ENCODE results near the gene KCNQ1. TPM values are rescaled to one million over a fixed set of nuclear protein-coding genes. Genes with fewer than 3 reads are reported as not detected.

Gene KCNQ1
- total RNA-seq, 6 donors from 2014 or later = 18.0 to 45.4 (median 32.7) TPM

- no peak for TF ChIP-seq CTCF (IDR thresholded peaks at IDR 0.05)
- peak; percentile 39 to 70 for TF ChIP-seq POLR2AphosphoS5 (IDR thresholded peaks at IDR 0.05)
- TF ChIP-seq POLR2A (IDR thresholded peaks at IDR 0.05) = peak in 1 of 4 donors; percentile 39
- peak in 1 of 4 donors; percentile 26 for TF ChIP-seq EP300 (IDR thresholded peaks at IDR 0.05)
- DNase-seq = peak; percentile 81 to 88
Measured at GRCh38 chr11:2825889-2826678, 381.3 kb downstream of the KCNQ1 start.

GRCh38 chr11:2826679-2827056 is 381.9 kb downstream of the KCNQ1 start:
- DNase-seq (no peak), ATAC-seq (ENCODE audit: low FRiP score in 2 of 2) (peak; percentile 14 to 47)
- Histone ChIP-seq H3K27me3 (no peaks in the 10 kb centered on the region), H3K4me1 (peaks cover 28 to 54% (median 51%) of the 10 kb centered on the region in 4 donors), H3K9me3 (no peaks in the 10 kb centered on the region), H3K27ac (peak overlapping the region; percentile 76 to 85 (median 84)), H3K36me3 (no peaks in the 10 kb centered on the region), H3K4me3 (no peak overlapping the region)
- no peak for TF ChIP-seq EP300 (IDR thresholded peaks at IDR 0.05)
- TF ChIP-seq POLR2A (IDR thresholded peaks at IDR 0.05) = peak in 1 of 4 donors; percentile 16
- TF ChIP-seq POLR2AphosphoS5 (IDR thresholded peaks at IDR 0.05) = no peak
- TF ChIP-seq CTCF (IDR thresholded peaks at IDR 0.05) = no peak
- WGBS, 2 donors = 39 to 64% methylated on average over 2 to 4 of the region's 4 CpGs

More at GRCh38 chr11:2825889-2826678, 381.3 kb downstream of the KCNQ1 start:
- WGBS, 2 donors = 16 to 21% methylated on average over 15 to 29 of the region's 29 CpGs
- H3K27me3 ChIP-seq = no peaks in the 10 kb centered on the region
- ATAC-seq (ENCODE audit: low FRiP score in 2 of 2) = peak; percentile 88 to 90
- no peaks in the 10 kb centered on the region for H3K9me3 ChIP-seq
- peaks cover 28 to 54% (median 50%) of the 10 kb centered on the region in 4 donors for H3K4me1 ChIP-seq
- peak overlapping the region; percentile 76 to 85 (median 84) for H3K27ac ChIP-seq
- peak overlapping the region in 1 of 4 donors; percentile 1 for H3K4me3 ChIP-seq
- H3K36me3 ChIP-seq = no peaks in the 10 kb centered on the region

- Histone ChIP-seq H3K36me3 (no peaks in the 10 kb centered on the region), H3K4me3 (no peak overlapping the region), H3K4me1 (peaks cover 28 to 54% (median 51%) of the 10 kb centered on the region in 4 donors), H3K9me3 (no peaks in the 10 kb centered on the region), H3K27me3 (no peaks in the 10 kb centered on the region), H3K27ac (peak overlapping the region; percentile 76 to 85 (median 84))
- DNase-seq (no peak), ATAC-seq (ENCODE audit: low FRiP score in 2 of 2) (no peak)
- no peak for TF ChIP-seq EP300 (IDR thresholded peaks at IDR 0.05)
- TF ChIP-seq POLR2AphosphoS5 (IDR thresholded peaks at IDR 0.05) = no peak
- no peak for TF ChIP-seq POLR2A (IDR thresholded peaks at IDR 0.05)
- TF ChIP-seq CTCF (IDR thresholded peaks at IDR 0.05) = no peak
- 90 to 91% methylated on average over 12 of the region's 12 CpGs for WGBS, 2 donors
Measured at GRCh38 chr11:2827256-2827655, 382.4 kb downstream of the KCNQ1 start.

GRCh38 chr11:2827792-2828191 is 383.0 kb downstream of the KCNQ1 start:
- ATAC-seq (ENCODE audit: low FRiP score in 2 of 2) (no peak), DNase-seq (no peak)
- H3K9me3 ChIP-seq = no peaks in the 10 kb centered on the region
- 66 to 73% methylated on average over 10 of the region's 10 CpGs for WGBS, 2 donors
- H3K4me3 ChIP-seq = no peak overlapping the region
- no peak for TF ChIP-seq CTCF (IDR thresholded peaks at IDR 0.05)
- no peak for TF ChIP-seq EP300 (IDR thresholded peaks at IDR 0.05)
- no peak for TF ChIP-seq POLR2A (IDR thresholded peaks at IDR 0.05)
- TF ChIP-seq POLR2AphosphoS5 (IDR thresholded peaks at IDR 0.05) = no peak
- no peaks in the 10 kb centered on the region for H3K36me3 ChIP-seq
- peak overlapping the region in 1 of 4 donors; percentile 42 for H3K27ac ChIP-seq
- no peaks in the 10 kb centered on the region for H3K27me3 ChIP-seq
- H3K4me1 ChIP-seq = peaks cover 28 to 54% (median 51%) of the 10 kb centered on the region in 4 donors

Measured in upper lobe of left lung (tissue), 6 donors.